Epithelial cell of proximal tubule (primary cell): ENCODE results near the gene CMTR1. TPM values are rescaled to one million over a fixed set of nuclear protein-coding genes. Genes with fewer than 3 reads are reported as not detected.
"Not testable (repeated sequence)": the region's sequence is repeated elsewhere in the genome, so short reads cannot be mapped to it uniquely, and the experiment has no call there.

ENCODE experiments used
- DNase-seq: peaks from one replicate; pipeline ENCODE4 v3.0.0-alpha.2; 2011; ENCODE audit warnings: low read depth
- H3K4me3 ChIP-seq: 2 replicates; pipeline ENCODE4 v1.5.1; 2011; ENCODE audit warnings: low read depth, mild to moderate bottlenecking, low read length
- total RNA-seq: library from RNA; depleted of rRNA; stranded (reverse); fragments of >200 nt; gene quantifications from 2 replicates; pipeline ENCODE4 v1.2.3, GENCODE V29; 2015
- TF ChIP-seq, protein P1 (sequence below): conservative IDR thresholded peaks from 2 replicates; pipeline ENCODE4 v1.5.1; 2012; ENCODE audit warnings: low read depth, mild to moderate bottlenecking, low read length

The CMTR1 gene
- total RNA-seq, 1 donor from 2014 or later, result 20.8 TPM

DNA sequence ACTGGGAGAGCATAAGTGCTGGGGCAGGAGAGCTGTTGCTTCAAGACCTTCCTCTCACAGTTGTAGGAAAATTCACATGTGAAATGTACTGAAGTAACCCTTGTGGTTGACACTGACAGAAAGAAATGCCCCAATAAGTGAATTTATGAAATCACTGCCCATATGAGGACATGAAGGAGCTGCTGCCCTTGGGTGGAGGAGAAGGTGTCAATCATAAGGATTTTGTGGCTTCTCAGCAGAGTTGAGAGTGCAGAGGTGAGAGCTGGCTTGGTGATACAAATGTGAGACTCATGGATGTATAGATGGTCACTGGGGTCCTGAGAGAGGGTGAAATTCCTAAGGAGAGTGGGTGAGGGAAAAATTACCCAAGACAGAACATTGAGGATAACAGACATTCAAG lies 33.9 kb upstream of the CMTR1 start:
- no peak overlapping the region for H3K4me3 ChIP-seq
- no peak for DNase-seq
- TF ChIP-seq, protein P1, sequence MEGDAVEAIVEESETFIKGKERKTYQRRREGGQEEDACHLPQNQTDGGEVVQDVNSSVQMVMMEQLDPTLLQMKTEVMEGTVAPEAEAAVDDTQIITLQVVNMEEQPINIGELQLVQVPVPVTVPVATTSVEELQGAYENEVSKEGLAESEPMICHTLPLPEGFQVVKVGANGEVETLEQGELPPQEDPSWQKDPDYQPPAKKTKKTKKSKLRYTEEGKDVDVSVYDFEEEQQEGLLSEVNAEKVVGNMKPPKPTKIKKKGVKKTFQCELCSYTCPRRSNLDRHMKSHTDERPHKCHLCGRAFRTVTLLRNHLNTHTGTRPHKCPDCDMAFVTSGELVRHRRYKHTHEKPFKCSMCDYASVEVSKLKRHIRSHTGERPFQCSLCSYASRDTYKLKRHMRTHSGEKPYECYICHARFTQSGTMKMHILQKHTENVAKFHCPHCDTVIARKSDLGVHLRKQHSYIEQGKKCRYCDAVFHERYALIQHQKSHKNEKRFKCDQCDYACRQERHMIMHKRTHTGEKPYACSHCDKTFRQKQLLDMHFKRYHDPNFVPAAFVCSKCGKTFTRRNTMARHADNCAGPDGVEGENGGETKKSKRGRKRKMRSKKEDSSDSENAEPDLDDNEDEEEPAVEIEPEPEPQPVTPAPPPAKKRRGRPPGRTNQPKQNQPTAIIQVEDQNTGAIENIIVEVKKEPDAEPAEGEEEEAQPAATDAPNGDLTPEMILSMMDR, result no peak

DNA sequence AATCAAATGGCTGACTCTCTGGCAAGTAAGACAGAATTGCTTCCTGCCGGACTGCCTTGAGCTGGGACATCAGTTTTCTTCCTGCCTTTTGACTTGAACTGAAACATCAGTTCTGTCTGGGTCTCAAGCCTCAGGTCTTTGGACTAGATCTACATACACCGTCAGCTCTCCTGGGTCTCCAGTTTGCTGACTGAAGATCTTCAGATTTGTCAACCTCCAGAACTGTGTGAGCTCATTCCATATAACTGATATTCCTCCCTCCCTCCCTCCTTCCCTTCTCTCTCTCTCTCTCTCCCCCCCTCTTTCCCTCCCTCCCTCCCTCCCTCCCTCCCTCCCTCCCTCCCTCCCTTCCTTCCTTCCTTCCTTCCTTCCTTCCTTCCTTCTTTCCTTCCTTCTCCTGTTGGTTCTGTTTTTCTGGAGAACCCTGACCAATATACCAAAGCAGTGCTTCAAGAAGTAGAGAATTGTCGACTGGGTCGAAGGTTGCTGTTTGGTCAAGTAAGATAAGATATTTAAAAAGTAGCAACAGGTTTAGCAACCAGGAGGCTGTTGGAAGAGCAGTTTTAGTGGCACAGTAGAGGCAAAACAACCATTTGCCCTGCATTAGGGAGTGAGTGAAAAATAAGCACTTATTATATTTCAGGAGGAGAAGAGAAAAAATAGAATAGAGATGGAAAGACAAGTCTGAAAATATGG lies 33.1 kb upstream of the CMTR1 start:
- TF ChIP-seq, protein P1, result no peak
- DNase-seq, result no peak
- no peak overlapping the region for H3K4me3 ChIP-seq

DNA sequence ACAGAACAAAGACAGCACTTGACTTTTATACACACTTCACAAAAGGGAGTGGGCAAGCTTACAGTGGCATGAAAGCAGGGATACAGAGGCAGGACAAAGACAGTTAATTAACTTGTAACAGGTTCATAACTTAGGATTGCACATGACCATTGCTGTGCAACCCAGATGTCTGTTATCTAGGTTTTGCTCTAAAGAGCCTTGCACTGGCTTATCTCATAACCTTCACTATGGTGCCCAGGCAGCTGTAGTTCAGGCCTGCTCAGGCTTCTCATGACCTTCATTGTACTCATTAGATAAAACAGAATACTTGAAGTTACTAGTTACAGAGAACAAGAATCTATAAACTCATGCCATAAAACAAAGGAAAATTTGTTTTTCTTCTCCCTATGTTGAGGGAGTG lies 31.4 kb upstream of the CMTR1 start:
- not testable (repeated sequence) for H3K4me3 ChIP-seq, DNase-seq

DNA sequence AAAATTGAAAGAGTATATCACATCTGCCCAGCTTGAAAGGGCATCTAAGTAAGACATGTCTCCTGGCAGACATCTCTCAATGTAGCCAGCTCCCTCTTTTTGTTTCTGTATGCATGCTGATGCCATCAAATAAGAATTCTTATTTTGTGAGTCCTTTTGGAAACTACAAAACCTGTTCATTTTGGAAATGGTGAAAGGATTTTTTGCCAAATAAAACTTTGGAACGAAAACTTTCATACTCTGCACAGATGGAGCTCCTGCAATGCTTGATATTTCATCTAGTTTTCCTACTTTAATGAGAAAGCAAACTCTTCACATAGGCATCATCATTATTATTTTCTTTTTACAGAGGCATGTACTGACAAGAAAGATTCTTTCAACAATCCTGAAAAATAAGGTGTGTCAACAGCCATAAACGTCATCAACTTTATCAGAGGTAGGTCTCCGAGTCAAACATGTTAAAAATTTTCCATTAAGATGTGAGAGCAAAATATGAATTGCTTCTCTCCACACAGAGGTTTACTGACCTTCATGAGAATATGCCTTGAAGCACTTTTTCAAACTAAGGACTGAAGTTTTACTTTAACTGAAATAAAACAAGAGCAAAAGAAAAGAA lies 26.2 kb upstream of the CMTR1 start:
- no peak for DNase-seq
- H3K4me3 ChIP-seq, result no peak overlapping the region
- TF ChIP-seq, protein P1, result no peak

DNA sequence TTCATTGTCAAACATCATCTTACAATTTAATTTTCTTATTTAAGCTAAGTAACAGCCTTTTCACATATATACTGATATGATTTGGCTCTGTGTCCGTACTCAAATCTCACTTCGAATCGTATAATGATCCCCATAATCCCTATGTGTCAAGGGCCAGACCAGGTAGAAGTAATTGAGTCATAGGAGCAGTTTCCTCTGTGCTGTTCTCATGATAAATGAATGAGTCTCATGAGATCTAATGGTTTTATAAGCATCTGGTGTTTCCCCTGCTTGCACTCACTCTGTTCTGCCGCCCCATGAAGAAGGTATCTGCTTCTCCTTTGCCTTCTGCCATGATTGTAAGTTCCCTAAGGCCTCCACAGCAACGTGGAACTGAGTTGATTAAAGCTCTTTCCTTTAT lies 25.1 kb upstream of the CMTR1 start:
- TF ChIP-seq, protein P1, result no peak
- no peak for DNase-seq
- H3K4me3 ChIP-seq, result no peak overlapping the region

DNA sequence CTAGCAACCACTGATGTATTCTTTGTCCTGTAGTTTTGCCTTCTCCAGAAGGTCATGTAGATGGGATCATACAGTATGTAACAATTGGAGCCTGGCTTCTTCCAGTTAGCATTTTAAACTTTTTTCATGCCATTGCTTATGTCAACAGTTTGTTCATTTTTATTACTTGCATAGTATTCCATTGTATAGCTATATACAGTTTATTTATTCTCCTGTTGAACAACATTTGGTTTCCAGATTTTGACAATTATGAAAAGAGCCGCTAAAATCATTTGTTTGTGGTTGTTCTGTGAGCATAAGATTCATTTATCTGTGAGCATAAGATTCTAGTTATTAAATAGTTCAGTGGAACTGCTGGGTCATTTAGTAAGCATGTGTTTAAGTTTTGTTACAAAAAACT lies 23.5 kb upstream of the CMTR1 start:
- no peak for DNase-seq
- H3K4me3 ChIP-seq, result no peak overlapping the region
- TF ChIP-seq, protein P1, result no peak

DNA sequence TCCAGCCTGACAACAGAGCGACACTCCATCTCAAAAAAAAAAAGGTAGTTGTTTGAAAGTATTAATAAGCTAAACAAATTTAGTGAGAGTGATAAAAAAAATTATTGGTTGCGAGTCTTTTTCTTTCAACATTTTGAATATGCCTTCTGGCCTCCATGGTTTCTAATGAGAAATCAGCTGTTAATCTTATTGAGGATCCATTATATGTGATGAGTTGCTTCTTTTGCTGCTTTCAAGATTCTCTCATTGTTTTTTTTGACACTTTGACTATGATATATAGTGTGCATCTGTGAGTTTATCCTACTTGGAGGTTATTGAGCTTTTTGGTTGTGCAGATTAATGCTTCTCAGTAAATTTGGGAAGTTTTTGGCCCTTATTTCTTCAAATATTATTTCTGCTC lies 15.6 kb upstream of the CMTR1 start:
- TF ChIP-seq, protein P1, result no peak
- no peak overlapping the region for H3K4me3 ChIP-seq
- no peak for DNase-seq
